ENCODE data around the gene ZIC4.

Gene ZIC4

GRCh38 chr3:147387291-147387884, 19.0 kb downstream of the ZIC4 start:
- H3K27ac ChIP-seq: no peak overlapping the region
- TF ChIP-seq CTCF (conservative IDR thresholded peaks at IDR 0.05): no peak
- TF ChIP-seq ZFX (IDR thresholded peaks at IDR 0.05): no peak

DNA sequence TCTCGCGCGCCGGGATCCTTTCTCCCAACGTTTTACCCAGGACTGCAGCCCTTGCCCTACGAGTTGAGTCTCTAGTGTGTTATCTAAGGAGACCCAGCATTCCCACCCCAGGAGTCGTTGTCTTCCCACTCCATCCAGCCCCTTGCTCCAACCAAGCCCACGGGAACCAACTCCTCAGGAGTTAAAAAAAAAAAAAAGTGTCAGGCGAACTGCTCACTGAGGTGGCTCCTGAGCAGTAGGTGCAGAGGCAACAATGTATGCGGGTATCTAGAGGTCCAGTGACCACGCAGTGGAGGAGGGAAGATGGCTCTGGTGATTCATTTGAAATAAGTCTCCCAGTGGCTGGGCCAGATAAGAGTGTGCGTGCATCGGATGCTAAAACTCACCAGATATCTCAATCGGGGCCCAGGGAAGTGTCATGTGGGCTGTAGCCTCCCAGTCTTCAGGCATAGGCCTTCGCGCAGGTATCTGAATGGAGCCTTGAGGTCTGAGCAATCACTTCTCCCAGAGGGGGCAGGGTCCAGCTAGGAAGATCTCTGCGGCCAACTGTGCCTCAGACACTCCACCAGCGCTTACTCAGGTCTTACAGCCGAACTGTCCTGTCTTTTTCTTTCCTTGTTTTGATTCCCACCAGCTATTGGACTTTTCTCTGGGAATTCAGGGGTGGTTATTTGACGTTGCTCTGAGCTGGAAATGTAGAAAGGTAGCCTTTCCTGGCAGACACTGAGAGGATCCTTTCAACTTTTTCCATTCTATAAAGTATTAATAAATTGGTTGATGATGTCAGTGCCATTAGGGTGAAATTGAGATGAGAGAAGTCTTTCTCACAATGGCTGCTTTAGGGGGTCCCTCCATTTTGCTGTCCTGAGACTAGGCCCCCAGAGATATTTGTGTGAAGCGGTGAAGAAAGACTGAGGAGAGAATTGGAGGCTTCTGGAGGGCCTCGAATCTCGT, 21.0 kb downstream of the ZIC4 start:
- no peak overlapping the region for H3K27ac ChIP-seq
- no peak for TF ChIP-seq CTCF (conservative IDR thresholded peaks at IDR 0.05)
- TF ChIP-seq ZFX (IDR thresholded peaks at IDR 0.05): no peak

GRCh38 chr3:147384210-147385058, 21.9 kb downstream of the ZIC4 start:
- H3K27ac ChIP-seq: no peak overlapping the region
- TF ChIP-seq ZFX (IDR thresholded peaks at IDR 0.05) (no peak), CTCF (conservative IDR thresholded peaks at IDR 0.05) (no peak; the same call in 1 of the 2 replicates)

DNA sequence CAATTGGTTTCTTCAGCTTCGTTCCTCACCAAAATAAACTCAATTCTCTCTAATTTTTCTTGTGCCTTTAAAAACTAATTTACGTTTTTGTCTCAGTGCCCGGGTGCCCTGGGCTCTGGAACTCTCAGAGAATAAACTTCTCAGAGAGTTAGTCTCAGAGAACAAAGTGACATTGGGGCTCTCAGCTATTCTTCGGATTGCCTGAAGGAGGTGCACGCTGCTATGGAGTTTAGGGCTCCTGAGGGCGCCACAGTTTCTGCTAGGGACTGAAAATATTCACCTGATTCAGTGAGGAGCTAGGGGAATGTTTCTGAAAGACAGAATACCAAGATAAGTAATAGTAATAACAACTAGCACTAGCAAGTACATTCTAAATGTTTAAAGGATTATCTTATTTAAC, 22.7 kb downstream of the ZIC4 start:
- H3K27ac ChIP-seq: no peak overlapping the region
- peak; percentile 51 for TF ChIP-seq CTCF (conservative IDR thresholded peaks at IDR 0.05)
- no peak for TF ChIP-seq ZFX (IDR thresholded peaks at IDR 0.05)

DNA sequence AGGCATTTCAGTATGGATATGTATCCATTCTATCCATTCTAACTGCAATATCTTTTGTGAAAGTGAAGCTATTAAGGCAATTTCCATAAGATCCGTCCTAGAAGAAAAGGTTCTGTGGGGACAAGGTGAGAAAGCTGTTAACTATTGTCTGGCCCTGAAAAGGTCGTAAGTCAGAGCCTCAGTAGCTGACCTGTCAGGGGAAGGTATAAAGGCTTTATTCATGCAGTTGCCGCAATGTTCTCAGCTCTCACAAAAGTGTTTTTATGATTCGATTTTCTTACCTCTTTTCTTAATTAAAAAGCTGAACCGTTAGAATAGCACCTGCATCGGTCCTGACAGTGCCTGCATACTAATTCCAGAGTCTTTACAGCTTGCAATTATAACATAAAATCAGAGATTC, 24.7 kb downstream of the ZIC4 start:
- TF ChIP-seq CTCF (conservative IDR thresholded peaks at IDR 0.05) (no peak), ZFX (IDR thresholded peaks at IDR 0.05) (no peak)
- no peak overlapping the region for H3K27ac ChIP-seq

- no peak overlapping the region for H3K27ac ChIP-seq
- TF ChIP-seq ZFX (IDR thresholded peaks at IDR 0.05) (no peak), CTCF (conservative IDR thresholded peaks at IDR 0.05) (no peak)
Observed at GRCh38 chr3:147380977-147381376, 25.4 kb downstream of the ZIC4 start.
